Type B pancreatic cell (in vitro differentiated cells): ENCODE measurements around the gene RNF220. TPM values are rescaled to one million over a fixed set of nuclear protein-coding genes. Genes with fewer than 3 reads are reported as not detected.

Experiments used
- DNase-seq: peaks from one replicate; pipeline ENCODE4 v3.0.0; 2021; ENCODE audit warnings: mixed read lengths; ENCODE audit not compliant: unreplicated experiment; ENCODE audit errors: extremely low spot score
- H3K27ac Mint-ChIP-seq: 2 replicates; pipeline ENCODE4 v1.8.0; 2021; ENCODE audit warnings: mild to moderate bottlenecking, mixed read lengths
- H3K27me3 Mint-ChIP-seq: 2 replicates; pipeline ENCODE4 v1.8.0; 2021; ENCODE audit warnings: mixed read lengths
- H3K36me3 Mint-ChIP-seq: 2 replicates; pipeline ENCODE4 v1.8.0; 2021; ENCODE audit warnings: mixed read lengths
- H3K4me1 Mint-ChIP-seq: one replicate; pipeline ENCODE4 v1.8.0; 2021; ENCODE audit warnings: mixed read lengths; ENCODE audit not compliant: unreplicated experiment
- H3K4me3 Mint-ChIP-seq: 2 replicates; pipeline ENCODE4 v1.8.0; 2021; ENCODE audit warnings: mild to moderate bottlenecking, mixed read lengths
- H3K9me3 Mint-ChIP-seq: 2 replicates; pipeline ENCODE4 v1.8.0; 2021; ENCODE audit warnings: mixed read lengths
- total RNA-seq: library from RNA; stranded (reverse); gene quantifications from 2 replicates; pipeline ENCODE4 v1.2.1, GENCODE V29; 2021; ENCODE audit warnings: low replicate concordance
- TF ChIP-seq, protein P1 (sequence below): fragments of 200-600 bp; sonication (generic); conservative IDR thresholded peaks from 2 replicates; pipeline ENCODE4 v1.5.0; 2021; ENCODE audit warnings: antibody characterized with exemption, mild to moderate bottlenecking

RNF220 gene
- total RNA-seq, 1 donor from 2014 or later, result 87.1 TPM

DNA sequence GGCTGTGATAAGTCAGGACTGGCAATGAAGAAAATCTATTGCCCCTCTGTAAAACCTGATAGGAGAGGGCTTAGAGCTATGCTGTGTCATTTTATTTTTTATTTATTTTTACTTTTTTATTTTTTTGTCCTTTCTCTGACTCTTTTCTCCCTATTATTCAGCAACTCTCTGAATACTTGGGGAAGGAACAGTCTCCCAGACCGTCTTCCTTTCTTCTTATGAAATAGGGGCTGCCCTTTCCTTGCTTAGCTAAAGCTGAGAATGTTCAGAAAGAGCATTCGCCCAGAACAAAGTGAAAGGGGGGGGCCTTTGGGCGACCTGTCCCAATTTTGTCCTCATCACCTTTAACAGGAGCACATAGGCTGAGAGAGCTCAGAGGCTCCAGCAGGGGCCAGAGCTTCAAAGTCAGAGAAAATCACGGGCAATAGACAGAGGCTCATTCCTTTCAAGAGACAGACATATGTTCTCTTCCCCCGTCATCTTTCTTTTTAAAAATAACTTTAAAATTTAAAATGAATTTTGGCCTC, 80.9 kb downstream of the RNF220 start:
- Mint-ChIP-seq H3K9me3 (no peaks in the 10 kb centered on the region), H3K27me3 (peaks cover 24% of the 10 kb centered on the region), H3K36me3 (no peaks in the 10 kb centered on the region), H3K4me3 (no peak overlapping the region), H3K4me1 (peaks cover 19% of the 10 kb centered on the region), H3K27ac (no peak overlapping the region)
- no peak for DNase-seq
- TF ChIP-seq, protein P1, sequence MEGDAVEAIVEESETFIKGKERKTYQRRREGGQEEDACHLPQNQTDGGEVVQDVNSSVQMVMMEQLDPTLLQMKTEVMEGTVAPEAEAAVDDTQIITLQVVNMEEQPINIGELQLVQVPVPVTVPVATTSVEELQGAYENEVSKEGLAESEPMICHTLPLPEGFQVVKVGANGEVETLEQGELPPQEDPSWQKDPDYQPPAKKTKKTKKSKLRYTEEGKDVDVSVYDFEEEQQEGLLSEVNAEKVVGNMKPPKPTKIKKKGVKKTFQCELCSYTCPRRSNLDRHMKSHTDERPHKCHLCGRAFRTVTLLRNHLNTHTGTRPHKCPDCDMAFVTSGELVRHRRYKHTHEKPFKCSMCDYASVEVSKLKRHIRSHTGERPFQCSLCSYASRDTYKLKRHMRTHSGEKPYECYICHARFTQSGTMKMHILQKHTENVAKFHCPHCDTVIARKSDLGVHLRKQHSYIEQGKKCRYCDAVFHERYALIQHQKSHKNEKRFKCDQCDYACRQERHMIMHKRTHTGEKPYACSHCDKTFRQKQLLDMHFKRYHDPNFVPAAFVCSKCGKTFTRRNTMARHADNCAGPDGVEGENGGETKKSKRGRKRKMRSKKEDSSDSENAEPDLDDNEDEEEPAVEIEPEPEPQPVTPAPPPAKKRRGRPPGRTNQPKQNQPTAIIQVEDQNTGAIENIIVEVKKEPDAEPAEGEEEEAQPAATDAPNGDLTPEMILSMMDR, result no peak

DNA sequence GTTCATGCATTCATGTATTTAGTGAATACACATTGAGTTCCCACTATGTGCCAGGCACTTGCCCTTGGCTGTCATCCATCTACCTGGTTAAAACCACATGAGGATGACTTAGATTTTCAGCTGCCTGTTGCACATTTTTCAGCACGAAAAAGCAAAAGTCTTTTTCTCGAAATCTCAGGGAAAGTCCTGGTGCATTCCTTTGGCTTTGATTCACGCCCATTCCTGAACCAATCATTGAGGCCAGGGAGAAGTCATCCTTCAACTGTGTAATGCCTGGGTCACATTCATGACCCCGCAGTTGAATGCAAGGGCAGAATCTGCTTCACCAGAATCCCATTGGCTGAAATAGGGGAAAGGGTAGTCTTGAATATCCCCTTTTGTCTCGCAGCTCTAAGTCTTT, 84.4 kb downstream of the RNF220 start:
- peaks cover 14% of the 10 kb centered on the region for H3K27me3 Mint-ChIP-seq
- H3K36me3 Mint-ChIP-seq, result no peaks in the 10 kb centered on the region
- H3K4me3 Mint-ChIP-seq, result no peak overlapping the region
- H3K4me1 Mint-ChIP-seq, result peaks cover 8% of the 10 kb centered on the region
- no peak for DNase-seq
- H3K27ac Mint-ChIP-seq, result no peak overlapping the region
- TF ChIP-seq, protein P1, result no peak
- H3K9me3 Mint-ChIP-seq, result no peaks in the 10 kb centered on the region

DNA sequence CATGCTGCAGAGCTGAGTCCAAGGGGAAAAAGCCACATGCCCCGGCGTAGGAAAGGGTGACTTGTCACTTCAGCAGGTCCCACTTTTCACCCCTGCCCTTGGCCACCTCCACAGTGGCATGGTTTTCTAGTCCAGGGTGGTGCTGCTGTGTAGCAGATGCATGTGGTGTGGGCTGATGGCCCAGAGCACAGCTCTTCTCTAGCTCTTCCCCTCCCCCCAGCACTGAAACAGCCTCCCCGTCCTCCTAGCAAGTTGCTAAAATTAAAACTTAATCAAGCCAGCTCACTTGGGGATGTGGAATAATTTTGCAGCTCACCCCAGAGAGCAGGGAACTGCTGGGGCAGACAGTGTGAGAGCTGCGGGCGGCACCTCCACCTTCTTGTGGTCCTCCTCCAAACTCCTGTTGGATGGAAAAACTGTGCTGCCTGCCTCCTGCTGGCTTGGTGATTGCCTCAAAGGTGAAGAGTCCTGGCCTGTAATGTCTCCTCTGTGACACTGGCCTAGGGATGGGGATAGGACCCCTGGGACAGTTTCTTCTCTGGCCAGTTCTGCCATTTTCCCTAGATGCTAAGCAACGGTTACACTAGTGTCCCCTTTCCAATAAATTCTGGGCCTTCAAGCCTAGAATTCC, 91.6 kb downstream of the RNF220 start:
- Mint-ChIP-seq H3K4me1 (peaks cover 6% of the 10 kb centered on the region), H3K27ac (no peak overlapping the region), H3K36me3 (no peaks in the 10 kb centered on the region), H3K27me3 (peaks cover 23% of the 10 kb centered on the region), H3K9me3 (no peaks in the 10 kb centered on the region), H3K4me3 (no peak overlapping the region)
- no peak for DNase-seq
- TF ChIP-seq, protein P1, result no peak

DNA sequence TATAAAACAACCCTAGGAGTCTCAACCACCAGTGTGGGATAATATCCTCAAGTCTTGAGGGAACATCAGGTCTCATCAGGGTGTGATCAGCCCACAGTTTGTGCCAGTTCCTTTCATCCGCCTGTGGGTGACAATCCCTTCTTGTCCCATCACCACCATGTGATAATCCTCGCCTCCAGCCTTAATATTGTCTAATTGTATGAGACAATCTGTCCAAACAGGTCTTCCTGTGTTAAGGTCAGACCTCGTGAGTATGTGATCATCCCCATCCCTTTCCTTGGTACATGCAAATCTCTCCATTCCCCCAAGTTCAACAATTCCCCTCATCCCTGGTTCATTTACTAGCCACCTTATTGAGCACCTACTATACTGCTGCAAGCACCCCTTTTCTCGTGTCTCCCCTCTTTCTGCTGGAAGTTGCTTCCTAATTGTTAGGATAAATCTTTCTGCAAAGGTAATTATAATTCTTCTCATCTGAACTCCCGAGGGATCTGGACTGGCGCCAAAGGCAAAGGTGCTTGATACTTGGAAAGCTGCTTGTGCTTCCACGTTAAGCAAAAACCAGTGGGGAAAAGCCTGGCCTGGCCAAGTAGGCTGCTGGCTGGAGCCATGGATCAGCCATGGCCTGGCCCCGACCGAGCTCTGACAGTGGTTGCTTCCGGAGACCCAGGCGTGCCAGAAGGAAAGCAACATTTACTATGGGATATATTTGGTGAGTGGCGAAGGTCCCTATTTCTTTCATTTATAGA, 92.5 kb downstream of the RNF220 start:
- no peak overlapping the region for H3K4me3 Mint-ChIP-seq
- H3K9me3 Mint-ChIP-seq, result no peaks in the 10 kb centered on the region
- no peak overlapping the region for H3K27ac Mint-ChIP-seq
- TF ChIP-seq, protein P1, result no peak
- no peaks in the 10 kb centered on the region for H3K36me3 Mint-ChIP-seq
- H3K4me1 Mint-ChIP-seq, result peaks cover 14% of the 10 kb centered on the region
- peaks cover 21% of the 10 kb centered on the region for H3K27me3 Mint-ChIP-seq
- no peak for DNase-seq

DNA sequence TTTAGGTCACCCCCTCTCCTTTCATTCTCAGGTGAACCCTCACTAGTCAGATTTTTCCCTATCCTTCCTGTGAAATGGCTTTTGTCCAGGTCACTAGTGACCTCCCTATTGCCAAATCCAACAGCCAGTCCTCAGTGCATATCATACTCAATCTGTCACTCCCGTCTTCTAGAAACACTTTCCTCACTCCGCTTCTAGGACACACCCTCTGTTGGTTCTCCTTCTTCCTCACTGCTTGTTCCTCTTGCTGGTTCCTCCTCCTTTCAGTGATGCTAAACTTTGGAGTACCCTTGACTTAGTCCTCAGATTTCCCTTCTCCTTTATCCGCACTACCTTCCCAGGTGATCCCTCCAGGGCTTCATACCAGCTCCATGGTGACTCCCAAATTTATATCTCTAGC, 94.3 kb downstream of the RNF220 start:
- TF ChIP-seq, protein P1, result no peak
- Mint-ChIP-seq H3K27me3 (peaks cover 19% of the 10 kb centered on the region), H3K36me3 (no peaks in the 10 kb centered on the region), H3K27ac (no peak overlapping the region), H3K4me1 (peaks cover 14% of the 10 kb centered on the region), H3K4me3 (no peak overlapping the region), H3K9me3 (no peaks in the 10 kb centered on the region)
- DNase-seq, result no peak
